GM13976 (cell line): ENCODE data around the gene KY.

ENCODE experiments used
- DNase-seq: peaks from one replicate; pipeline ENCODE4 v3.0.0; 2012; ENCODE audit warnings: low spot score
- CTCF ChIP-seq: IDR thresholded peaks from 2 replicates; pipeline ENCODE4 v1.5.1; 2012; ENCODE audit warnings: borderline replicate concordance, mild to moderate bottlenecking; ENCODE audit not compliant: insufficient read depth; ENCODE audit errors: extremely low read depth, missing control alignments, control extremely low read depth
- in situ Hi-C: fragments of 300-500 bp; cut with MboI; formaldehyde crosslinking; loops from one replicate; pipeline ENCODE4 v1.12.0; 2022; ENCODE audit warnings: low sequenced_read_pairs, mixed read lengths, inconsistent platforms; ENCODE audit not compliant: unreplicated experiment

The KY gene

GRCh38 chr3:134694946-134695543, 44.2 kb upstream of the KY start:
- in situ Hi-C loops: no loop called here
- no peak for DNase-seq
- TF ChIP-seq CTCF: no peak

- DNase-seq: no peak
- no peak for TF ChIP-seq CTCF
- in situ Hi-C loops: no loop called here
Observed at GRCh38 chr3:134694466-134694865, 43.6 kb upstream of the KY start.

GRCh38 chr3:134693804-134694203, 43.0 kb upstream of the KY start:
- in situ Hi-C loops: no loop called here
- TF ChIP-seq CTCF: no peak
- no peak for DNase-seq

GRCh38 chr3:134693226-134693625, 42.4 kb upstream of the KY start:
- in situ Hi-C loops: no loop called here
- TF ChIP-seq CTCF: no peak

GRCh38 chr3:134690226-134690625, 39.4 kb upstream of the KY start:
- DNase-seq: no peak
- no peak for TF ChIP-seq CTCF
- in situ Hi-C loops: no loop called here

More at GRCh38 chr3:134693226-134693625, 42.4 kb upstream of the KY start:
- no peak for DNase-seq

GRCh38 chr3:134687642-134688041, 36.8 kb upstream of the KY start:
- in situ Hi-C loops: no loop called here
- DNase-seq: no peak
- TF ChIP-seq CTCF: no peak
